K562 (cell line): ENCODE measurements around the gene ADD1. TPM values are rescaled to one million over a fixed set of nuclear protein-coding genes. Genes with fewer than 3 reads are reported as not detected.

Experiments
- ATAC-seq: fragments of 200-7000 bp; cut with Tn5 transposase; 3 replicates; pipeline ENCODE4 v1.9.1; 2020; ENCODE audit warnings: moderate library complexity
- BruUV-seq: library from RNA; stranded (reverse); fragments of 400-500 nt; replicated peaks from 2 replicates; lab custom pipeline; 2021; lab: Mats Ljungman, UMichigan
- CTCF ChIA-PET: fragments of 300-600 bp; formaldehyde crosslinking; extraction: SDS; loops from one replicate; lab custom pipeline; 2021; ENCODE audit warnings: low intra/inter-chr PET ratio; lab: Yijun Ruan, JAX
- POLR2A ChIA-PET: fragments of 300-600, 350-650 bp; sonication (Branson Sonifier 250); formaldehyde crosslinking; extraction: SDS; loops from one replicate; lab custom pipeline; 2021; ENCODE audit warnings: antibody characterized with exemption, inconsistent platforms; lab: Yijun Ruan, JAX
- DNase-seq, 4 experiments: peaks; one replicate each; pipeline versions ENCODE4 v3.0.0 to v3.0.0-alpha.2; 2011 to 2018; ENCODE audit warnings: low spot score in 3 of 4, mixed read lengths in 3 of 4; ENCODE audit errors: extremely low read depth in 1 of 4
- FAIRE-seq: peaks from 2 replicates; lab custom pipeline; 2011; peaks lifted over from hg19 to GRCh38; lab: Jason Lieb, UNC
- H2AFZ ChIP-seq: 2 replicates; pipeline ENCODE4 v1.6.0; 2011; ENCODE audit warnings: low read depth, low read length, control low read depth, inconsistent platforms
- H3K27ac ChIP-seq: fragments of 200-600 bp; 3 replicates; pipeline ENCODE4 v1.8.0; 2011; ENCODE audit warnings: low read depth, mild to moderate bottlenecking, control low read depth, inconsistent platforms, low read length, moderate library complexity, mixed read lengths; ENCODE audit errors: extremely low read depth
- H3K27me3 ChIP-seq, 2 experiments: fragments of 300-600 bp in 1 of 2; 2 replicates in 1 of 2; 3 replicates in 1 of 2; pipeline versions ENCODE4 v1.6.0 to v1.8.0; 2011; ENCODE audit warnings: inconsistent platforms in 2 of 2, low read length in 2 of 2, mild to moderate bottlenecking in 1 of 2, mixed read lengths in 1 of 2, moderate library complexity in 1 of 2; ENCODE audit not compliant: control insufficient read depth in 2 of 2, insufficient read depth in 2 of 2
- H3K36me3 ChIP-seq: fragments of 300-600 bp; 3 replicates; pipeline ENCODE4 v1.8.0; 2011; ENCODE audit warnings: mild to moderate bottlenecking, low read length, inconsistent platforms; ENCODE audit not compliant: control insufficient read depth, insufficient read depth
- H3K4me1 ChIP-seq, 2 experiments: fragments of 200-600 bp in 1 of 2; replicated peaks in 1 of 2; 2 replicates in 1 of 2; 3 replicates in 1 of 2; pipeline versions ENCODE4 v1.5.1 to v1.8.0; 2011; ENCODE audit warnings: inconsistent platforms in 2 of 2, low read length in 2 of 2, mild to moderate bottlenecking in 1 of 2, mixed read lengths in 1 of 2, moderate library complexity in 1 of 2; ENCODE audit not compliant: control insufficient read depth in 2 of 2, insufficient read depth in 2 of 2
- H3K4me2 ChIP-seq: 2 replicates; pipeline ENCODE4 v1.6.1; 2011; ENCODE audit warnings: low read length, control low read depth, inconsistent platforms, mixed read lengths; ENCODE audit not compliant: insufficient read depth
- H3K4me3 ChIP-seq: fragments of 200-600 bp; sonication (generic), shearing (Covaris generic); 2 replicates; pipeline ENCODE4 v1.5.1; 2016; ENCODE audit warnings: control low read depth, inconsistent platforms
- H3K79me2 ChIP-seq: fragments of 200-600 bp; 3 replicates; pipeline ENCODE4 v1.8.0; 2011; ENCODE audit warnings: low read length, inconsistent platforms; ENCODE audit not compliant: control insufficient read depth, insufficient read depth
- H3K9ac ChIP-seq, 2 experiments: 2 replicates each; pipeline versions ENCODE4 v1.6.0 to v1.6.1; 2011; ENCODE audit warnings: low read depth in 2 of 2, low read length in 2 of 2, control low read depth in 1 of 2, inconsistent platforms in 1 of 2, mild to moderate bottlenecking in 1 of 2, mixed read lengths in 1 of 2; ENCODE audit not compliant: insufficient read depth in 1 of 2
- H3K9me1 ChIP-seq: one replicate; pipeline ENCODE4 v1.6.0; 2011; ENCODE audit warnings: inconsistent platforms, mild to moderate bottlenecking, low read length, moderate library complexity; ENCODE audit not compliant: control insufficient read depth, insufficient read depth
- H3K9me3 ChIP-seq: replicated peaks from 2 replicates; pipeline ENCODE4 v1.5.1; 2011; ENCODE audit warnings: low read depth, low read length, inconsistent platforms; ENCODE audit not compliant: control insufficient read depth, insufficient read depth
- H4K20me1 ChIP-seq: replicated peaks from 2 replicates; pipeline ENCODE4 v1.6.1; 2011; ENCODE audit warnings: low read length, inconsistent platforms, mixed read lengths; ENCODE audit not compliant: control insufficient read depth, insufficient read depth
- HDAC6 ChIP-seq: IDR thresholded peaks from 2 replicates; pipeline ENCODE4 v1.6.1; 2012; ENCODE audit warnings: low read depth, mild to moderate bottlenecking, control low read depth, inconsistent platforms, low read length, moderate library complexity
- KDM5B ChIP-seq: fragments of 200-600 bp; sonication (generic); IDR thresholded peaks from 2 replicates; pipeline ENCODE4 v1.6.1; 2012; ENCODE audit warnings: low read depth, mild to moderate bottlenecking, moderate library complexity, low read length, control low read depth, inconsistent platforms; ENCODE audit not compliant: insufficient replicate concordance
- NCOA4 ChIP-seq: fragments of 450-650 bp; IDR thresholded peaks from 2 replicates; pipeline ENCODE4 v1.6.1; 2018; ENCODE audit warnings: mild to moderate bottlenecking; ENCODE audit not compliant: partially characterized antibody
- NR3C1 ChIP-seq: sonication (generic); formaldehyde crosslinking; IDR thresholded peaks from 2 replicates; pipeline ENCODE4 v1.8.1; 2022; ENCODE audit warnings: missing genetic modification reagents
- NR4A1 ChIP-seq, 2 experiments: fragments of 250-450 bp in 1 of 2; fragments of 450-650 bp in 1 of 2; sonication (Bioruptor Pico) in 1 of 2; IDR thresholded peaks; 2 replicates each; pipeline versions ENCODE4 v1.4.0 to v1.6.1; 2016 to 2020; ENCODE audit warnings: mild to moderate bottlenecking in 2 of 2, missing compliant biosample characterization in 1 of 2, missing genetic modification characterization in 1 of 2, moderate library complexity in 1 of 2
- NRF1 ChIP-seq, 2 experiments: fragments of 450-650 bp; IDR thresholded peaks in 1 of 2; conservative IDR thresholded peaks in 1 of 2; 2 replicates each; pipeline ENCODE4 v1.6.1; 2014; ENCODE audit warnings: mild to moderate bottlenecking in 2 of 2
- POLR3G ChIP-seq: IDR thresholded peaks from 2 replicates; pipeline ENCODE4 v1.6.1; 2011; ENCODE audit not compliant: insufficient read length, insufficient replicate concordance; ENCODE audit errors: extremely low read depth
- RAD21 ChIP-seq, 2 experiments: fragments of 250-450 bp in 1 of 2; fragments of 450-650 bp in 1 of 2; sonication (Bioruptor Pico) in 1 of 2; formaldehyde crosslinking in 1 of 2; IDR thresholded peaks in 1 of 2; conservative IDR thresholded peaks in 1 of 2; 2 replicates each; pipeline versions ENCODE4 v1.4.0 to v1.8.0; 2020 to 2022; ENCODE audit warnings: mild to moderate bottlenecking in 2 of 2, moderate library complexity in 1 of 2
- RBM22 ChIP-seq: fragments of 200-400 bp; formaldehyde crosslinking; IDR thresholded peaks from 2 replicates; pipeline ENCODE4 v1.6.1; 2018; ENCODE audit warnings: low read length, low read depth; ENCODE audit not compliant: poor library complexity, severe bottlenecking
- TAF15 ChIP-seq: fragments of 200-400 bp; formaldehyde crosslinking; IDR thresholded peaks from 2 replicates; pipeline ENCODE4 v1.6.1; 2017; ENCODE audit warnings: mild to moderate bottlenecking, low read depth, low read length, moderate library complexity
- ZBED1 ChIP-seq: IDR thresholded peaks from 2 replicates; pipeline ENCODE4 v1.6.1; 2014
- ZNF146 ChIP-seq: IDR thresholded peaks from one replicate; pipeline ENCODE4 v1.6.1; 2018; ENCODE audit warnings: missing compliant biosample characterization; ENCODE audit not compliant: unreplicated experiment
- ZNF785 ChIP-seq: fragments of 250-450 bp; sonication (Bioruptor Pico); IDR thresholded peaks from 2 replicates; pipeline ENCODE4 v1.4.0; 2020; ENCODE audit warnings: mild to moderate bottlenecking
- WGBS: fragments of 100-300 bp; shearing (Covaris generic); methylation state at CpG from one replicate; pipeline ENCODE4 v1.1.6; 2016; ENCODE audit warnings: low coverage, mixed read lengths; ENCODE audit not compliant: insufficient coverage; ENCODE audit errors: missing lambda C conversion rate; 5-methylcytosine and 5-hydroxymethylcytosine counted together
- in situ Hi-C: fragments of 300-500 bp; cut with MboI; formaldehyde crosslinking; loops from 4 replicates; pipeline ENCODE4 v1.15.0; 2018; ENCODE audit warnings: inconsistent platforms, mixed read lengths
- intact Hi-C: fragments of 100-400 bp; cut with micrococcal nuclease; formaldehyde crosslinking; loops from 2 replicates; pipeline ENCODE4 v1.14.2; 2022
- polyA plus RNA-seq, 8 experiments: library from polyadenylated mRNA; depleted of rRNA in 4 of 8; stranded (reverse) in 5 of 8; unstranded in 3 of 8; fragments of >200 nt; fragmentation: Nextera tagmentation in 2 of 8; fragmentation: Illumina TruSeq in 1 of 8; extraction: Ambion mirVana in 2 of 8; extraction: Trizol in 1 of 8; gene quantifications; 2 replicates each; pipeline versions ENCODE4 v1.2.1 to v1.2.3, GENCODE V29; 2011 to 2014; ENCODE audit warnings: inconsistent platforms in 1 of 8, missing spikeins in 1 of 8
- total RNA-seq, 7 experiments: library from RNA; depleted of rRNA in 6 of 7; stranded (reverse); fragments of >200 nt in 6 of 7; fragmentation: Illumina TruSeq in 2 of 7; extraction: Trizol in 2 of 7; gene quantifications; 2 replicates each; pipeline versions ENCODE4 v1.2.1 to v1.2.3, GENCODE V29; 2011 to 2021; ENCODE audit warnings: low replicate concordance in 1 of 7
- TF ChIP-seq, protein P1 (sequence below): sonication (generic); formaldehyde crosslinking; IDR thresholded peaks from 2 replicates; pipeline ENCODE4 v1.8.1; 2023; ENCODE audit warnings: mild to moderate bottlenecking, missing genetic modification reagents, moderate library complexity
- TF ChIP-seq, protein P2 (sequence below): fragments of 450-650 bp; IDR thresholded peaks from 2 replicates; pipeline ENCODE4 v1.7.0; 2016; ENCODE audit warnings: borderline replicate concordance

Gene ADD1
- total and polyA plus RNA-seq, 9 of the 15 experiments (the other 6 are each of a cell fraction or from before 2014, with no cell fraction given), result 17.5 to 153 (median 74.0) TPM

GRCh38 chr4:2824329-2824835 lies 19.3 kb upstream of the ADD1 start:
- in situ Hi-C loops, result no loop called here
- H3K4me3 ChIP-seq, result no peak overlapping the region
- no TSS peak for BruUV-seq
- no peaks in the 10 kb centered on the region for H3K27me3 ChIP-seq
- H4K20me1 ChIP-seq, result peaks cover 5% of the 10 kb centered on the region; the same call in 1 of the 2 replicates
- H3K9me1 ChIP-seq, result peaks cover 2% of the 10 kb centered on the region
- ATAC-seq (no peak), DNase-seq (no peak), FAIRE-seq (no peak)
- intact Hi-C loops, result no loop called here
- H3K79me2 ChIP-seq, result no peaks in the 10 kb centered on the region
- no peak overlapping the region for H3K27ac ChIP-seq
- no peak overlapping the region for H3K9ac ChIP-seq
- CTCF ChIA-PET, result no interaction called here
- WGBS, result 78% methylated on average over 19 of the region's 24 CpGs
- POLR2A ChIA-PET, result interaction anchor here (0.7 kb wide), 1 partner anchor 1097 kb away, joined by 3 read pairs; no protein-coding TSS in a partner anchor
- no peaks in the 10 kb centered on the region for H3K36me3 ChIP-seq
- no peak overlapping the region for H2AFZ ChIP-seq
- peaks cover 0 to 41% of the 10 kb centered on the region in 2 experiments; a peak in 1 of 5 replicates for H3K4me1 ChIP-seq
- H3K4me2 ChIP-seq, result no peak overlapping the region
- no peaks in the 10 kb centered on the region for H3K9me3 ChIP-seq
- no peak for TF ChIP-seq ZBED1
- TF ChIP-seq POLR3G, result no peak
- TF ChIP-seq TAF15, result no peak
- no peak for TF ChIP-seq ZNF146
- TF ChIP-seq NRF1 (conservative IDR thresholded peaks at IDR 0.05 in 1 of 2, IDR thresholded peaks at IDR 0.05 in 1 of 2), result no peak
- no peak for TF ChIP-seq RAD21 (CRISPR knock-in tag; conservative IDR thresholded peaks at IDR 0.05 in 1 of 2, IDR thresholded peaks at IDR 0.05 in 1 of 2)
- TF ChIP-seq NR3C1 (CRISPR knock-in tag), result no peak
- TF ChIP-seq, protein P1, sequence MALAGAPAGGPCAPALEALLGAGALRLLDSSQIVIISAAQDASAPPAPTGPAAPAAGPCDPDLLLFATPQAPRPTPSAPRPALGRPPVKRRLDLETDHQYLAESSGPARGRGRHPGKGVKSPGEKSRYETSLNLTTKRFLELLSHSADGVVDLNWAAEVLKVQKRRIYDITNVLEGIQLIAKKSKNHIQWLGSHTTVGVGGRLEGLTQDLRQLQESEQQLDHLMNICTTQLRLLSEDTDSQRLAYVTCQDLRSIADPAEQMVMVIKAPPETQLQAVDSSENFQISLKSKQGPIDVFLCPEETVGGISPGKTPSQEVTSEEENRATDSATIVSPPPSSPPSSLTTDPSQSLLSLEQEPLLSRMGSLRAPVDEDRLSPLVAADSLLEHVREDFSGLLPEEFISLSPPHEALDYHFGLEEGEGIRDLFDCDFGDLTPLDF (CRISPR knock-in tag), result no peak
- TF ChIP-seq KDM5B, result no peak
- TF ChIP-seq, protein P2, sequence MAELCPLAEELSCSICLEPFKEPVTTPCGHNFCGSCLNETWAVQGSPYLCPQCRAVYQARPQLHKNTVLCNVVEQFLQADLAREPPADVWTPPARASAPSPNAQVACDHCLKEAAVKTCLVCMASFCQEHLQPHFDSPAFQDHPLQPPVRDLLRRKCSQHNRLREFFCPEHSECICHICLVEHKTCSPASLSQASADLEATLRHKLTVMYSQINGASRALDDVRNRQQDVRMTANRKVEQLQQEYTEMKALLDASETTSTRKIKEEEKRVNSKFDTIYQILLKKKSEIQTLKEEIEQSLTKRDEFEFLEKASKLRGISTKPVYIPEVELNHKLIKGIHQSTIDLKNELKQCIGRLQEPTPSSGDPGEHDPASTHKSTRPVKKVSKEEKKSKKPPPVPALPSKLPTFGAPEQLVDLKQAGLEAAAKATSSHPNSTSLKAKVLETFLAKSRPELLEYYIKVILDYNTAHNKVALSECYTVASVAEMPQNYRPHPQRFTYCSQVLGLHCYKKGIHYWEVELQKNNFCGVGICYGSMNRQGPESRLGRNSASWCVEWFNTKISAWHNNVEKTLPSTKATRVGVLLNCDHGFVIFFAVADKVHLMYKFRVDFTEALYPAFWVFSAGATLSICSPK, result no peak
- TF ChIP-seq NCOA4, result no peak
- TF ChIP-seq HDAC6, result no peak
- TF ChIP-seq NR4A1 (CRISPR knock-in tag; IDR thresholded peaks at IDR 0.05), result no peak
- TF ChIP-seq NR4A1 (tag; IDR thresholded peaks at IDR 0.05), result no peak
- no peak for TF ChIP-seq RBM22
- no peak for TF ChIP-seq ZNF785 (CRISPR knock-in tag)
